GM10248 (cell line): ENCODE measurements around the gene NFIA.

Experiments
- CTCF ChIA-PET: fragments of 300-600 bp; sonication (Branson Sonifier 250); formaldehyde crosslinking; extraction: SDS; loops from one replicate; lab custom pipeline; 2021; ENCODE audit warnings: antibody characterized with exemption; lab: Yijun Ruan, JAX
- POLR2A ChIA-PET: fragments of 350-650 bp; sonication (Branson Sonifier 250); formaldehyde crosslinking; extraction: SDS; loops from one replicate; lab custom pipeline; 2020; ENCODE audit warnings: antibody characterized with exemption; lab: Yijun Ruan, JAX
- DNase-seq: peaks from one replicate; pipeline ENCODE4 v3.0.0; 2012; ENCODE audit errors: extremely low spot score
- TF ChIP-seq, protein P1 (sequence below): IDR thresholded peaks from 2 replicates; pipeline ENCODE4 v1.5.1; 2012; ENCODE audit warnings: mild to moderate bottlenecking, low read depth; ENCODE audit errors: extremely low read depth, missing control alignments, control extremely low read depth

Gene NFIA

DNA sequence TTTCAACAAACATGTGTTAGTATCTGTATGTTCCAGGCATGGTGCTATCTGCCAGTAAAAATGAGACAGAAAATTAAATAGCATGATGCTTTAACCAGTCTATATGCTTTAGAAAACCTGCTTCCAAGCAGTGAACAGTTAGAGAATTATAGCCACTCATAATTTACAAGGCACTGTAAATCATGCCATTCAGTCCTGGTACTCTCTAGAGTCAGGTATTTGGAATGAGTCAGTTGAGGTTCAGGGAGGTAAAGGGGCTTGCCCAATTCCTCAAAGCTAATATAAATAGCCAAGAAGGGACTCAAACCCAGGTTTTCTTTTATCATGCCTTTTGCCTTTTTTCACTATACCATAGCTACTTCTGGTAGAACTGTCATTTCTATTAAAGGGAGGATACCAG lies 184.4 kb downstream of the NFIA start:
- CTCF ChIA-PET = interaction anchor here (0.8 to 3.9 kb wide), 3 partner anchors 10 to 48 kb away, joined by 3 to 16 read pairs (median 3); no protein-coding TSS in a partner anchor
- POLR2A ChIA-PET = no interaction called here
- DNase-seq = no peak
- TF ChIP-seq, protein P1, sequence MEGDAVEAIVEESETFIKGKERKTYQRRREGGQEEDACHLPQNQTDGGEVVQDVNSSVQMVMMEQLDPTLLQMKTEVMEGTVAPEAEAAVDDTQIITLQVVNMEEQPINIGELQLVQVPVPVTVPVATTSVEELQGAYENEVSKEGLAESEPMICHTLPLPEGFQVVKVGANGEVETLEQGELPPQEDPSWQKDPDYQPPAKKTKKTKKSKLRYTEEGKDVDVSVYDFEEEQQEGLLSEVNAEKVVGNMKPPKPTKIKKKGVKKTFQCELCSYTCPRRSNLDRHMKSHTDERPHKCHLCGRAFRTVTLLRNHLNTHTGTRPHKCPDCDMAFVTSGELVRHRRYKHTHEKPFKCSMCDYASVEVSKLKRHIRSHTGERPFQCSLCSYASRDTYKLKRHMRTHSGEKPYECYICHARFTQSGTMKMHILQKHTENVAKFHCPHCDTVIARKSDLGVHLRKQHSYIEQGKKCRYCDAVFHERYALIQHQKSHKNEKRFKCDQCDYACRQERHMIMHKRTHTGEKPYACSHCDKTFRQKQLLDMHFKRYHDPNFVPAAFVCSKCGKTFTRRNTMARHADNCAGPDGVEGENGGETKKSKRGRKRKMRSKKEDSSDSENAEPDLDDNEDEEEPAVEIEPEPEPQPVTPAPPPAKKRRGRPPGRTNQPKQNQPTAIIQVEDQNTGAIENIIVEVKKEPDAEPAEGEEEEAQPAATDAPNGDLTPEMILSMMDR = no peak

DNA sequence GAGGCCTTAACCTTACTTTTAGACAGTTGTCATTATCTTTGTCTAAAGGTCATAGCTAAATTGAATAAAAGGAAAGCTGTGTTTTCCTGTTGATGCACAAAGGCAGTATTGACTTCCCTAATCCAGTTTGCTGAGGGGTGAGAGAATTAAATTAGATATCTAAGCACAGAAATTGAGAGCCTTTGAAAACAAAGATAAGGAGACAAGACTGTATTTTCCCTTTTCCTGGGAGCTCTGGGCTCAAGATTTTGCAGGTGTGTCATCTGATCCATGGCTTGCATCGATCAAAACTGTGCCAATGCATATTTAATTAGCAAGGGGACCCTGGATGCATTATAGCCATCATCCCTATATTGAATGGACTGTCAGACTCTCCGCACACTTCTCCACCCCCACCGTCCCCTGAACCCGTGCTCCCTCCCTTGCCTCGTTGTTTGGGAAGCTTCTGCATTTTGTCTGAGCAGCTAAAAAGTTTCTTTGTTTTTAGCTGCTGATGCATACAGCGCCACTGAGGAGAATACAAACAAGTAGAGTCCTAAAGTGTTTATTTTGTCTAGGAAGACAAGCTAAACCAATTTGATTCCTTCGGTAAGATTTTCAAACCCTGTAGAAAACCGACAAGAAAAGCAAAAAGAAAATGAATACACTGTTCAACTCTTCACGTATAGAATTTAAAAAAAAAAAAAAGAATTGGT lies 186.3 kb downstream of the NFIA start:
- ChIA-PET POLR2A (no interaction called here), CTCF (interaction anchor here (1.0 to 3.9 kb wide), 3 partner anchors 12 to 23 kb away, joined by 3 to 16 read pairs (median 3); no protein-coding TSS in a partner anchor)
- DNase-seq = no peak
- TF ChIP-seq, protein P1 = no peak

DNA sequence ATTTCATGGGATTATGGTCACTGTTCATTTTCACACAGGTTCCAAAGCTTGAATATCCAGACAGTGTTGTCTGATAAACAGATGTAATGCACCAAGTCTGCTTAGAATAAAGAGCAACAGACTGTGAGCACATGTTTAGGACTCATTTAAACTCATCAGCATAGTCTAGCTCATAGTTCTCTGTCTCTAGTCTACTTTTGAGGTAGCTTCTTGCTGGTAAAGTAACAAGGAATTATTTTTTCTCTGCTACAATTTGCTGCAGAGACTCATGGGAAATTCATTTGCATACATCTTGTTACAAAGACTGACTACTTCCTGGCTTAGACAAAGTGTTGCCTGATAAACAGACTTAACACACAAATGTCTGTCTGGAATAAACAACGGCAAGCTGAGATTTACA lies 187.2 kb downstream of the NFIA start:
- no peak for DNase-seq
- TF ChIP-seq, protein P1 = no peak
- ChIA-PET POLR2A (no interaction called here), CTCF (interaction anchor here (1.4 kb wide), 1 partner anchor 24 kb away, joined by 3 read pairs; no protein-coding TSS in a partner anchor)

DNA sequence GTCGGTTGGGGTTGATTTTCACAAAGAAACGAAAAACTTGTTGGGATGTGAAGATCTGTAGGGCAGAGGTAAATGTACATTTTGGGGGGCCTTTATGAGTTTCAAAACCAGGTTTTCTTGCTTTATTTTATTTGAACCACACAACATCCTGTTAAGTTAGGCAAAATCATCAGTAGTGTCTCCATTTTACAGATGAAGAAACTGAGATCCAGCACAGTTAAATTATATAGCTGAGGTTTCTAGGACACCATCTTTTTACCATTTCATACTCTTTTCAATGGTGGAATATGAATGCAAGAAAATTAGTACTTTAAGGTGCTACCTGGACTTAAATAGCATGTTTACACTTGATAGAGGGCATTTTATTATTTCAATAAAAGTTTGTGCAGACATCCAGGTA lies 187.7 kb downstream of the NFIA start:
- ChIA-PET POLR2A (no interaction called here), CTCF (no interaction called here)
- TF ChIP-seq, protein P1 = no peak
- no peak for DNase-seq

DNA sequence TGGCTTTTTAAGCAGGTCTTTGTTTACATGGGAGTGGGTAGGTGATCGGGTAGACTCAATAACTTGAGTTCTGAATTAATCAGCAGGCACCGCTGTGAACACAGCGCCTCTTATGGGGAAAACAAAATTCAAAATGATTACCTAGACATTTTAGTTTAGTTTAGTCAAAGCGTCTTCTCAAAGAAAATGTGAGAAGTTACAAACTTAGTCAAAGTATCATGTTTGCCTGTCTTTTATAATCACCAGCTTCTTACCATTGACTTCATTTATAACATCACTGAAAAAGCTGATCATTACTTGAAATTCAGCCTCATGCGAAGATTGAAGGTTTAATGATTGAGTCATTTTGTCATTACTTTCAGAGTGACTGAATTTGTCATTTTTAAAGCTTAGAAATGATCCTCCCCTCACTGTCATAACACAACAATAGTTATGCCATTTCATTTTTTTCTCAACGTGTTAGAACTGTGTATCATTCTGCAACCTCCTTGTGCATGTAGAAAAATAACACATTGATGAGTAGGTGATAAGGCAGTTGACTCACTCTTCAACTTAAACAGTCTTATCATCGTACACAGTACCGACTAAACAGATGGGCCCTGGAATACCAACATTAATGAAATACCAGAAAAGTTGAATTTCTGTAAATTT lies 188.5 kb downstream of the NFIA start:
- CTCF ChIA-PET = interaction anchor here (1.1 kb wide), 1 partner anchor 13 kb away, joined by 3 read pairs; no protein-coding TSS in a partner anchor
- TF ChIP-seq, protein P1 = no peak
- POLR2A ChIA-PET = no interaction called here
- DNase-seq = no peak

DNA sequence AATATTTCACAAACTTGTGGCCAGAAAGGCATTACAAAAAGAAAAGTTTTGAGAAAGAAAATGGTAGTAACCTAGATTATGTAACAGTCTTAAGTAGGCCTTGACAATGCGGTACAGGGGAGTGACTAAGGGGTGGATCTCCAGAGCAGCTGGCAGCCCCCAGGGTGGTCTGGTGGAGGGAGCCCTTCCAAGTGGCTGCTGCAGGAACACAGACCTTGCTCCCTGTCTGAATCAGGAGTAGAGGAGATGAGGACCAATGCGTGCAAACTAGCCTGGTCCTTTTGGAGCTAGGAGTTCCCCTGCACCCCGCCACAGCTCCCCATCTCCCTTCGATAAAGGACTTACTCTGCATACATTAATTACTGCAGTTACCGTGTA lies 189.0 kb downstream of the NFIA start:
- POLR2A ChIA-PET = no interaction called here
- TF ChIP-seq, protein P1 = no peak
- CTCF ChIA-PET = interaction anchor here (1.1 kb wide), 1 partner anchor 13 kb away, joined by 3 read pairs; no protein-coding TSS in a partner anchor
- DNase-seq = no peak
